Smooth muscle cell (in vitro differentiated cells): Measurements from ENCODE around the gene PTPRO. TPM values are rescaled to one million over a fixed set of nuclear protein-coding genes. Genes with fewer than 3 reads are reported as not detected.

Experiments used
- DNase-seq: peaks from one replicate; lab custom pipeline; 2025; ENCODE audit not compliant: unreplicated experiment; lab: John Stamatoyannopoulos, UW
- H2AFZ ChIP-seq: fragments of 200-600 bp; sonication (generic); 2 replicates; pipeline ENCODE4 v1.6.0; 2016; ENCODE audit warnings: antibody characterized with exemption, low read depth, mild to moderate bottlenecking
- H3F3A ChIP-seq: fragments of 200-600 bp; sonication (generic); 2 replicates; pipeline ENCODE4 v1.6.0; 2017; ENCODE audit warnings: antibody characterized with exemption, low read depth
- H3K27ac ChIP-seq: fragments of 200-600 bp; sonication (generic); 2 replicates; pipeline ENCODE4 v1.5.1; 2016; ENCODE audit warnings: low read depth, mild to moderate bottlenecking
- H3K27me3 ChIP-seq: fragments of 200-600 bp; sonication (generic); 2 replicates; pipeline ENCODE4 v1.6.1; 2016; ENCODE audit warnings: low read depth, mild to moderate bottlenecking
- H3K36me3 ChIP-seq: fragments of 200-600 bp; sonication (generic); 2 replicates; pipeline ENCODE4 v1.5.1; 2016; ENCODE audit warnings: low read depth
- H3K4me1 ChIP-seq: fragments of 200-600 bp; sonication (generic); 2 replicates; pipeline ENCODE4 v1.5.1; 2016; ENCODE audit warnings: low read depth
- H3K4me2 ChIP-seq: fragments of 200-600 bp; sonication (generic); 2 replicates; pipeline ENCODE4 v1.6.0; 2016; ENCODE audit warnings: mild to moderate bottlenecking
- H3K4me3 ChIP-seq: fragments of 200-600 bp; sonication (generic); 2 replicates; pipeline ENCODE4 v1.5.1; 2016; ENCODE audit warnings: mild to moderate bottlenecking
- H3K79me2 ChIP-seq: fragments of 200-600 bp; sonication (generic); 2 replicates; pipeline ENCODE4 v1.6.0; 2016; ENCODE audit warnings: low read depth, mild to moderate bottlenecking
- H3K9ac ChIP-seq: fragments of 200-600 bp; sonication (generic); 2 replicates; pipeline ENCODE4 v1.6.0; 2016; ENCODE audit warnings: low read depth
- H3K9me3 ChIP-seq: fragments of 200-600 bp; sonication (generic); replicated peaks from 2 replicates; pipeline ENCODE4 v1.5.1; 2016; ENCODE audit warnings: low read depth
- H4K20me1 ChIP-seq: fragments of 200-600 bp; sonication (generic); 2 replicates; pipeline ENCODE4 v1.6.0; 2016; ENCODE audit warnings: low read depth
- WGBS: methylation state at CpG from one replicate; pipeline ENCODE4 v1.1.7; 2016; ENCODE audit warnings: low lambda C conversion rate; 5-methylcytosine and 5-hydroxymethylcytosine counted together
- polyA plus RNA-seq: library from polyadenylated mRNA; unstranded; fragments of >200 nt; fragmentation: Nextera tagmentation; extraction: Ambion mirVana; gene quantifications from 2 replicates; pipeline ENCODE4 v1.2.1, GENCODE V29; 2016
- total RNA-seq: library from RNA; depleted of rRNA; stranded (reverse); fragments of >200 nt; gene quantifications from 2 replicates; pipeline ENCODE4 v1.2.3, GENCODE V29; 2014
- TF ChIP-seq, protein P1 (sequence below): fragments of 200-600 bp; sonication (generic); IDR thresholded peaks from 2 replicates; pipeline ENCODE4 v1.5.1; 2017; ENCODE audit warnings: borderline replicate concordance, mild to moderate bottlenecking, antibody characterized with exemption; ENCODE audit not compliant: insufficient read depth, poor library complexity, severe bottlenecking

PTPRO gene
- total and polyA plus RNA-seq, 2 experiments from 2014 or later: not detected

- Histone ChIP-seq H3K27me3 (no peaks in the 10 kb centered on the region), H3K9ac (no peak overlapping the region), H3K27ac (no peak overlapping the region), H3K36me3 (no peaks in the 10 kb centered on the region), H2AFZ (no peak overlapping the region), H3K4me1 (no peaks in the 10 kb centered on the region), H3F3A (no peaks in the 10 kb centered on the region), H3K4me2 (no peak overlapping the region), H3K4me3 (no peak overlapping the region), H3K9me3 (no peaks in the 10 kb centered on the region), H4K20me1 (no peaks in the 10 kb centered on the region), H3K79me2 (no peaks in the 10 kb centered on the region)
- 67% methylated on average over 2 of the region's 2 CpGs for WGBS
- TF ChIP-seq, protein P1, sequence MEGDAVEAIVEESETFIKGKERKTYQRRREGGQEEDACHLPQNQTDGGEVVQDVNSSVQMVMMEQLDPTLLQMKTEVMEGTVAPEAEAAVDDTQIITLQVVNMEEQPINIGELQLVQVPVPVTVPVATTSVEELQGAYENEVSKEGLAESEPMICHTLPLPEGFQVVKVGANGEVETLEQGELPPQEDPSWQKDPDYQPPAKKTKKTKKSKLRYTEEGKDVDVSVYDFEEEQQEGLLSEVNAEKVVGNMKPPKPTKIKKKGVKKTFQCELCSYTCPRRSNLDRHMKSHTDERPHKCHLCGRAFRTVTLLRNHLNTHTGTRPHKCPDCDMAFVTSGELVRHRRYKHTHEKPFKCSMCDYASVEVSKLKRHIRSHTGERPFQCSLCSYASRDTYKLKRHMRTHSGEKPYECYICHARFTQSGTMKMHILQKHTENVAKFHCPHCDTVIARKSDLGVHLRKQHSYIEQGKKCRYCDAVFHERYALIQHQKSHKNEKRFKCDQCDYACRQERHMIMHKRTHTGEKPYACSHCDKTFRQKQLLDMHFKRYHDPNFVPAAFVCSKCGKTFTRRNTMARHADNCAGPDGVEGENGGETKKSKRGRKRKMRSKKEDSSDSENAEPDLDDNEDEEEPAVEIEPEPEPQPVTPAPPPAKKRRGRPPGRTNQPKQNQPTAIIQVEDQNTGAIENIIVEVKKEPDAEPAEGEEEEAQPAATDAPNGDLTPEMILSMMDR: no peak
- no peak for DNase-seq
Observed at GRCh38 chr12:15427913-15428312, 105.6 kb downstream of the PTPRO start.

GRCh38 chr12:15428632-15429031, 106.3 kb downstream of the PTPRO start:
- TF ChIP-seq, protein P1: no peak
- WGBS: 49% methylated on average over 2 of the region's 2 CpGs
- Histone ChIP-seq H3K27ac (no peak overlapping the region), H3K4me1 (no peaks in the 10 kb centered on the region), H3K9me3 (no peaks in the 10 kb centered on the region), H3K9ac (no peak overlapping the region), H3K4me3 (no peak overlapping the region), H3K4me2 (no peak overlapping the region), H3F3A (no peaks in the 10 kb centered on the region), H2AFZ (no peak overlapping the region), H3K79me2 (no peaks in the 10 kb centered on the region), H3K36me3 (no peaks in the 10 kb centered on the region), H4K20me1 (no peaks in the 10 kb centered on the region), H3K27me3 (no peaks in the 10 kb centered on the region)
- no peak for DNase-seq

- 82% methylated on average over 1 of the region's 1 CpG for WGBS
- no peak overlapping the region for H3K9ac ChIP-seq
- TF ChIP-seq, protein P1: no peak
Observed at GRCh38 chr12:15429262-15429661, 107.0 kb downstream of the PTPRO start.

GRCh38 chr12:15435597-15435996, 113.3 kb downstream of the PTPRO start:
- Histone ChIP-seq H3K27ac (no peak overlapping the region), H3K4me1 (no peaks in the 10 kb centered on the region), H3K4me3 (no peak overlapping the region), H3K79me2 (no peaks in the 10 kb centered on the region), H3K27me3 (no peaks in the 10 kb centered on the region), H3K36me3 (no peaks in the 10 kb centered on the region), H3F3A (no peaks in the 10 kb centered on the region), H3K9ac (no peak overlapping the region), H2AFZ (no peak overlapping the region), H4K20me1 (no peaks in the 10 kb centered on the region), H3K4me2 (no peak overlapping the region), H3K9me3 (no peaks in the 10 kb centered on the region)
- TF ChIP-seq, protein P1: no peak
- 95% methylated on average over 2 of the region's 2 CpGs for WGBS
- no peak for DNase-seq

More at GRCh38 chr12:15429262-15429661, 107.0 kb downstream of the PTPRO start:
- Histone ChIP-seq H3K27ac (no peak overlapping the region), H3K4me3 (no peak overlapping the region), H3K79me2 (no peaks in the 10 kb centered on the region), H3F3A (no peaks in the 10 kb centered on the region), H2AFZ (no peak overlapping the region), H3K36me3 (no peaks in the 10 kb centered on the region), H3K4me1 (no peaks in the 10 kb centered on the region), H3K4me2 (no peak overlapping the region), H3K27me3 (no peaks in the 10 kb centered on the region), H3K9me3 (no peaks in the 10 kb centered on the region), H4K20me1 (no peaks in the 10 kb centered on the region)
- DNase-seq: no peak
